Tibial nerve (tissue), 4 donors: ENCODE data around the gene CRYGB.

Experiments
- CTCF ChIP-seq, 5 experiments: fragments of 200-600 bp in 3 of 5; fragments of 450-650 bp in 2 of 5; sonication (generic) in 3 of 5; IDR thresholded peaks; one replicate each; pipeline ENCODE4 v1.5.1; 2016 to 2019; ENCODE audit warnings: antibody characterized with exemption in 5 of 5, mild to moderate bottlenecking in 3 of 5, moderate library complexity in 2 of 5
- EP300 ChIP-seq, 2 donors: sonication (generic); formaldehyde crosslinking; IDR thresholded peaks; one replicate each; pipeline ENCODE4 v1.6.1; 2017; ENCODE audit warnings: antibody characterized with exemption in 2 of 2, mild to moderate bottlenecking in 1 of 2
- POLR2A ChIP-seq, 2 donors: fragments of 450-650 bp; IDR thresholded peaks; one replicate each; pipeline ENCODE4 v1.6.1; 2017; ENCODE audit warnings: antibody characterized with exemption in 2 of 2, mild to moderate bottlenecking in 2 of 2, moderate library complexity in 2 of 2

DNA sequence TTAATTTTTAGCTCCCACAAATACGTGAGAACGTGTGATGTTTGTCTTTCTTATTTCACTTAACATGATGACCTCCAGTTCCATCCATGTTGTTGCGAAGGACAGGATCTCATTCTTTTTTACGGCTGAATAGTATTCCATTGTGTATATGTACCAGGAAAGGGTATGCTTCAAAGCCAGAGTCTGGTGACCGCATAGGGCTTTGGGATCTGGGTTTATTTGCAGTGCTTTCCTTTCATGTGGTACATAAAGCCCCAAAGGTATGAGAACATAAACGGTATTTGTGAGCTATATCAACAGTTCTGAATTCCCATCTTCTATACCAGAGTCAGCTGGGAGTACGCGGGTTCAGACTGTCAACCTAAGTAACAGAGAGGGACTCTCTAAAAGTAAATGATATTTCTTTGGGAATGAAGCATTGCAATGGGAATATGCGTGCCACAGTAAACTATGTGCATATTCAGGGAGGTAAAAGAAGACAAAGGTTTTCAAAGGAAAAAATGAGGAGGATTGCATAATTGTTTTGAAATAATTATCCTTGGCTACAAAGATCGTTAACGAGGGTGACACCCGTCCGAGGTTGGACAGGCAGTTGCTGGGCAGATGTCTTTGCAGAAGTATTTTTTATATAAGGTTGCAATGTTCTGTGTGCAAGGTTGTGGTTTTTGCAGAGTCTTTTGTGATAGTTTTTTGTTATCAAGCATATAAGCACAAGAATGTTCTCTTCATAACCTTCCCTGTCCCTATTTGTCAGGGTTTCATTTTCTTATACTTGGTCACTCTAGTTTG, 46.1 kb downstream of the CRYGB start:
- no peak for TF ChIP-seq POLR2A (IDR thresholded peaks at IDR 0.05)
- no peak for TF ChIP-seq CTCF (IDR thresholded peaks at IDR 0.05)
- no peak for TF ChIP-seq EP300 (IDR thresholded peaks at IDR 0.05)
